NB4 (cell line): ENCODE results near the gene TBX6.

Experiments
- CTCF ChIP-seq: IDR thresholded peaks from one replicate; pipeline ENCODE4 v1.5.1; 2012; ENCODE audit warnings: low read depth, low read length
- MAX ChIP-seq: IDR thresholded peaks from 2 replicates; pipeline ENCODE4 v1.6.1; 2011; ENCODE audit warnings: low read depth, low read length

DNA sequence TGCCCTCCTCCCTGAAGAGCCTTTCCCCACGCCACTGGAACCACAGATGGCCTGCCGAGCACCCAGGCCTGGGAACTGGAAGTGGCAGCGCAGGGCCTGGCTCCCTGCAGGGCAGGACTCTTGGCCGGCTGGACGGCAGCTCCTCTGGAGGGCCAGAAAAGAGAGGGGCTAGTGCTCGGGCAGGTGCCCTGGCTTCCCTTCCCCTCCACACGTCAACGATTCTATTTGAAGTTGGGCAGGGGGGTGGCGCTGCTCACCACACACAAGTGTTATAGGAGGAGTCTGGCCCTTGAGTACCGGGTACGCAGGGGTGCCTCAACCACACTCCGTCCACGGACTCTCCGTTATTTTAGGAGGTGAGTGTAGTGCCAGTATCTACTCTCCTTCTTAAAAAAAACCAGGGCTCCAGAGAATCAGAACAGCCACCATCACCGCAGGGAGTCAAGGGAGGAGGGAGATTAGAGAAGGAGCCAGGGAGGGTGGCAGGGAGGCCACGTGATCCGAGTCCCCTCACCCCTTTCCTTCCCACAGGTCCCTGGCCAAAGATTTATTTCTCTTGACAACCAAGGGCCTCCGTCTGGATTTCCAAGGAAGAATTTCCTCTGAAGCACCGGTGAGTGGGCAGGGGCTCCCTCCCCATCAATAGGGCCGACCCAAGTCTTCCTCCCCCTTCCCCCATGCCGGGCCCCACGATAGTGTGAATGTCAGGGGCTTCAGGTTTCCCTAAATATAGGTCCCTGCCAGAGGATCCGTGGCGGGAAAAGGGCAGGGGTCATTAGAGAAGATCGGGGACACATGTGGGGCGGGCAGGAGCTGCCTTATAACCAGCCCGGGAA is 27.6 kb downstream of the TBX6 start:
- TF ChIP-seq CTCF, result peak; percentile 33
- TF ChIP-seq MAX, result peak; percentile 81
